T-helper 1 cell (primary cell): ENCODE data around the gene ZNF142.

Experiments used
- DNase-seq, 5 donors: peaks; one replicate each; pipeline ENCODE4 v3.0.0-alpha.2; 2012 to 2020

Gene ZNF142

DNA sequence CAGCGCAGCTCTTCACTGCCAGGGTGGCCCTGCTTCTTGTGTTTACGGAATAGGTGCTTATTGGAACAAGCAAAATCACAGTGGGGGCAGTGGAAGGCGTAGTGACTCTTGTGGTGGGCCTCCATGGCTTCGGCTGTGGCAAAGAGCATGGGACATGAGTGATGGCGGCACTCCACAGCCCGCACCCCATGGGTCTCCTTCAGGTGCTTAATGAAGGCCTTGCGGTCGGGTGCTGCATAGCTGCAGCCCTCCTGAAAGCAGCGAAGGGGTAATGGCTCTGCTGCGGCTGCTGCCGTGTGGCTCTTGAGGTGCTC is 10.7 kb downstream of the ZNF142 start:
- DNase-seq = no peak

DNA sequence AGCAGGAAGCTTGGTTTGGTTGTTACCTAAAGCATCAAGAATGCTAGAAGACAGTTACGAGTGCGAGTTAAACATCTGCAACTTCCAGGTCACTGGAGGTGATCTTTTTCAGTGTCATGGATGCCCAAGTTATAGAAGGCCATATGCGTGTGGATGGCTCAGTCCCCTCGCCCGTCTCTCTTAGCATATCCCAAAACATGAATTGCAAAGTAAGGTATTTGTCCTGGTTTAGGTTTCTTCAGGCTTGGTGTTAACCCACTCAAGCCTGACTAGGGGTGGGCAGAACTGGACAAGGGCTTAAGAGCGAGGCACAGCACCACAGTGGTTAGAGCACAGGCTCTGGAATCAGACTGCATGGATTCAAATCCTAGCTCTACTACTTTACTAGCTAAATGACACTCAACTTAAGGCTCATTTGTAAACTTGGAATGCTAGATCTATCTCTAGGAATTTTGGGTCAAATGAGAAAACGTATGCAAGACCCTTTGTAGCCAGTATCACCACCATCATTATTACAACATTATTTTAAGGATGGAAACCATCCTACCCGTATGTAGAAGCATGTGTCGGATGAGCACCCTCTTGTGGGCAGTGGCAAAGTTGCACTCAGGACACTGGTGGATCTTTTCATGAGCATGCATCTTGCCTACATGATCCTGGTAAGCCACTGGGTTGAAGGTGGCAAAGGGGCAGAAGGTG is 11.2 kb downstream of the ZNF142 start:
- peak in 3 of 5 donors; percentile 24 to 53 (median 30) for DNase-seq

DNA sequence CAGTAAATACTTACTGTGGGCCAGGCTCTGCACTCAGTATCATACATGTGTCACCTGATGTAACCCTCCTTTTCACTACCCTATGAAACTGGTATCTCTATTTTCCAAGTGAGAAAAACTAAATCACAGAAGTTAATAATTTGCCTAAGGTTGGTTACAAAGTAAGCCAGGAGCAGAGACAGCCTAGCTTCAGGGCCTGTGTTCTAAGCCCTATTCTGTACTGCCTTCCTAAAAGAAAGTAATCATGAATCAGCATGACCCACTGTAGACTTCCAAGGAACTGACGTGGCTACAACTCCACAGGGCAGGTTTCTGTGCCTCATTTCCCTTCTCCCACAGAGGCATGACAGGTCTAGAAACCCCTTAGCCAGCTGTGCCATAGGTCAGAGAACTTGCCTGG is 14.3 kb downstream of the ZNF142 start:
- DNase-seq = no peak

DNA sequence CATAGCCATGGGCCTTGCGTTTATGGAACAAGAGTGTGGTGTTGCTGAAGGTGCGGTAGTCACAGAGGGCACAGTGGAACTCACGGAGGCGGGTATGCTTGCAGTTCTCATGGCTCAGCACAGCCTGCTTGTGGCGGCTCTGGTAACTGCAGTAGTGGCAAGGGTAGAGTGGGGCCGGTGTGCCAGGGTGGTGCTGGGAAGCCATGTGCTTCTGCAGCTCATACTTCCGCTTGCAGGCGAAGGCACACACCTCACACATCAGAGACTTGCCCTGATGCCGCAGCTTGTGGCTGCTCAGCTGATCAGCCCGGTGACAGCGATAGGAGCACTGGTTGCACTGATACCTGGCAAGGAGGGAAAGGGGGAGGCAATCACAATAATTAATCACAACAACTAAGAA is 14.7 kb downstream of the ZNF142 start:
- no peak for DNase-seq

DNA sequence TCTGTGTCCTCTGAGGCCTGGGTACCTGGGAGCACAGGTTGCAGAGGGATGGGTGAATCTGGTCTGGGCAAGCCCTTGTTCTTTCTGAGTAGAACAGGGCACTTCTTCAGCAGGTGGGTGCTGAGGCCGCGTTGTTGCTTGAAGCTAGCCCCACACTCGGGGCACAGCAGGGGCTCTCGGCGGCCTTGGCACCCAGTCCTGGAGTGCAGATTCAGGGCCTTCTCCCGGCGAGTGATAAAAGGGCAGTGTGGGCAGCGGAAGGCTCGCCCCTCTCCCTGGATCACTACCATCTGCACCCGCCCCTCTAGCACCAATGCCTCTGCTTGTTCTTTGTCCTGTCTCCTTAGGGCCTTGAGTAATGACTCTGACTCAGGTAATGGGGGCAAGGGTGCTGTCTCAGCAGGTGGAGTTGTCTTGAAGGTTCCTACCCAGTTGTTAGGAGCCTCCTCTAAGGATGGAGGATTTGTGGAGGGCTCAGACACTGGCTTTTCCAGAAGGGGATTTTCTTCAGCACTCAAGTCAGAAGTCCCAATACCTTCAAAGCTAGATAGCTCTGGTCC is 15.6 kb downstream of the ZNF142 start:
- no peak for DNase-seq

DNA sequence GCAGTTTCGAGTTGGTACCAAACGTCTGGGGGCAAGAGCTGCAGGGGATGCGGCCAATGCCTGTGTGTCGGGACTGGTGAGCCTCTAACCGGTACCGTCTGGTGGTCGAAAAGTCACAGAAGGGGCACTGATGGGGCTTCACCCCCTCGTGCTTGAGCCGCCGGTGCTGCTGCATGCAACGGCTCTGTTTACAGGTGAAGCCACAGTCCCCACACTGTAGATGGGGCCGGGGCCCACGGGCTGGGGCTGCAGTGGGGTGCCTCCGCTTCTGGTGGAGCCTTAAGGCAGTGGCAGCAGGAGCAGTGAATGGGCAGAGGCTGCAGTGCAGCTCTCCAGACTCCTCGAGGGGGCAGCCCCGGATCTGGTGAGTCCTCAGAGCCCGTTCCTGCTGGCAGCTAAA is 16.6 kb downstream of the ZNF142 start:
- DNase-seq = no peak

DNA sequence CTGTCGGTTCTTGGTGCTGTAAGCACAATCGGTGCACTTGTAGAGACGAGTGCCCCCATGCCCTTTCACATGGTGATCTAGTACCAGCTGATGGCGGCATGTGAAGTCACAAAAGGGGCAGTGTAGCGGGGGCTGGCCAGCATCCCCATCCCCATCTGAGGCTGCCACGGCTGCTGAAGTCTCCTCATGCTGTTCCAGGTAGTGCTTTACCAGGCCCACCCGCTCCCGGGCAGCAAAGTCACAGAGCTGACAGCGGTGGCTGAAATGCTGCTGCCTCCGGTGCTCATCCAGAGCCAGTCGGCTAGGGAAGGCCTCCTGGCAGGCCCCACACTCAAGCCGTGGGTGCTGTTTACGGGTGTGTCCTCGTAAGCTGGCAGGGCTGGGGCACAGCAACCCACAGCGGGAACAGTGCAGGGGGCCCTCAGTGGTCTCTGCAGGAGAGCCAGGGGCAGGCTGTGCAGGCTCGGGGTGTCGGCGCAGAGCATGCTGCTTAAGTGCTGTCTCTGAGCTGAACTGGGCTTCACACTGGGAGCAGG is 17.2 kb downstream of the ZNF142 start:
- no peak for DNase-seq

DNA sequence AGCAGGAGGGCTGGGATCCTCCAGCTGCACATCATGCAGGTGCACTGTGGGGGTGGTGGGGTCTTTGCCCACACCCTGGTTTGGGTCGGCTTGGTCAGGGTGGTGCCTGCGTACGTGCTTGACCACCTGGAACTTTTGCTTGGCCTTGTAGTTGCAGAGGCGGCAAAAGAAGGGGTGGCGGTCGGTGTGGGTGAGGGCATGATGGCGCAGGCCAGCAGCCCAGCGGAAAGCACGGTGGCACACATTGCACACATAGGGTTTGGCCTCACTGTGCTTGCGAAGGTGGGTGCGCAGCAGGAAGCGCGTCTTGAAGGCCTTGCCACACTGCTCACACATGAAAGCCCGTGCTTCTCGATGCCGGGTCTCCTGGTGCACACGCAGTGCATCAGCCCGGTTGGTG is 21.1 kb downstream of the ZNF142 start:
- DNase-seq = no peak

DNA sequence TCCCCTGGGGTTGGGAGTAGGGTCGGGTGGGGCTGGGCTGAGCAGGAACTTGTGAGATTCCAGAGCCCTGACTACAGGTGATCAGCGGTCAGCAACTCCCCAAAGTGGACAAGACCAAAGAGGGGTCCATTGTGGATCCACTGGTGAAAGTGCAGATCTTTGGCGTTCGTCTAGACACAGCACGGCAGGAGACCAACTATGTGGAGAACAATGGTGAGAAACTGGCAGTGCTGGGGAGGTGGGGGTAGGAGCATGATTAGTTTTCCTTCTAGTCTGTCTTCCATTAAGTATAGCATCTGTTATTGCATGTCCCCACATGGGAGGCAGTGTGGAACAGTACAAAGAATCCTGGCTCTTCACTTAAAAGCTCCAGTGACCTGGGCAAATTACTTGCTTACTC is 23.7 kb downstream of the ZNF142 start:
- no peak for DNase-seq

DNA sequence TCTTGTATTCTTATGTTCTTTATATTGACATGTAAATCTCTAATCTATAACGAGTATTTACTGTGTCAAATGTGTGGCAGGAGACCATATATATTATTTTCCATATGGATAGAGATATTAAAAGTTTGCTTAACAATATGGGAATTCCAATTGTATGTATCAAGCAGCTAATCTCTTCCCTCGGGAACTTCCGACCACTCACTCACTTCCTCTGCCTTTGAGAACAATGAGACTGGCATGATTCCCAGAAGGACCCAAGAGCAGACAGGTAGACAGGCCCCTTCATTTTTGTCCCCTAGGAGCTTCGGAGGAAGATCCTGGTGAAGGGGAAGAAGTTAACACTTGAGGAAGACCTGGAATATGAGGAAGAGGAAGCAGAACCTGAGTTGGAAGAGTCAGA is 27.6 kb downstream of the ZNF142 start:
- no peak for DNase-seq

DNA sequence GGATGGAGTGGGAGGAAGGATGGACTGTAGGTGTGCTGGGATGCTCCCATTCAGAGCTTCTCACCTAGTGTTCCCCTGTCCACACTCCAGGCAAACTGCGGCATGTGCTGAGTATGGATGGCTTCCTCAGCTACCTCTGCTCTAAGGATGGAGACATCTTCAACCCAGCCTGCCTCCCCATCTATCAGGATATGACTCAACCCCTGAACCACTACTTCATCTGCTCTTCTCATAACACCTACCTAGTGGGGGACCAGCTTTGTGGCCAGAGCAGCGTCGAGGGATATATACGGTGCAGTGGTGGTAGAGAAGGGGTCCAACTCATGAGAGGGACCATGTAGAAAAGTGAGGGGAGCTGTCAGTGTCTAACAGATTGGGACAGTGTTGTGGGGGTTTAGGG is 31.5 kb downstream of the ZNF142 start:
- no peak for DNase-seq

DNA sequence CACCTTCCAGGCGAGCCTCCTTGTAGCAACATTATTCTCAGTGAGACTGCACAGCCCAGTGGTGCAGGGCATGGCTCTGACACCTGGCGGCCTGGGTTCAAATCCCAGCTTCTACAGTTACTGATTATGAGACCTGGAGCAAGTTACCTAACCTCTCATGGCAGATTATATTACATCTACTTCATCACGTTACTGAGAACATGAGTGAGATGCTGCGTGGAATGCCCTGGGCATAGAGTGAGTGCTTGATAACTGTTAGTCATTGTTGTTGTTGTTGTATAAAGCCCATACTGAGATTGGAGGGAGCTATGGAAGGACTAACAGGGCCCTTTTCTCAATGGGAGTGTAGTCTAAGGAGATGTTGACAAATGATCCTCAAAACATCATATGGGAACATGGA is 33.1 kb downstream of the ZNF142 start:
- DNase-seq = no peak

DNA sequence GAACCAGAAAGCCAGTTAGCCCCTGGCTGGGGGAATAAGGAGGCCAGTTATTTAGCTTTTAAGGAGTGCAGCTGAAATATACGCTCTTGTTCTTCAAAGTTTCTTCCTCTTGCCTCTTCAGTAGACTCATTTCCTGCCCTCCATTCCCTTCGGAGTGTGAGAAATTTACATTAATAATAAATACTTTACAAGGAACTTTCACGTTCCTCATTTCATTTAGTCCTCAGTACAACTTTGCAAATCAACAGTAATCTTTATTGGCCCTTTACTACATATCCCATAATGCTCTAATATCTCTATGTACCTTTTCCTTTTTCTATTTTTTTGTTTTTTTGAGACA is 36.1 kb downstream of the ZNF142 start:
- no peak for DNase-seq

DNA sequence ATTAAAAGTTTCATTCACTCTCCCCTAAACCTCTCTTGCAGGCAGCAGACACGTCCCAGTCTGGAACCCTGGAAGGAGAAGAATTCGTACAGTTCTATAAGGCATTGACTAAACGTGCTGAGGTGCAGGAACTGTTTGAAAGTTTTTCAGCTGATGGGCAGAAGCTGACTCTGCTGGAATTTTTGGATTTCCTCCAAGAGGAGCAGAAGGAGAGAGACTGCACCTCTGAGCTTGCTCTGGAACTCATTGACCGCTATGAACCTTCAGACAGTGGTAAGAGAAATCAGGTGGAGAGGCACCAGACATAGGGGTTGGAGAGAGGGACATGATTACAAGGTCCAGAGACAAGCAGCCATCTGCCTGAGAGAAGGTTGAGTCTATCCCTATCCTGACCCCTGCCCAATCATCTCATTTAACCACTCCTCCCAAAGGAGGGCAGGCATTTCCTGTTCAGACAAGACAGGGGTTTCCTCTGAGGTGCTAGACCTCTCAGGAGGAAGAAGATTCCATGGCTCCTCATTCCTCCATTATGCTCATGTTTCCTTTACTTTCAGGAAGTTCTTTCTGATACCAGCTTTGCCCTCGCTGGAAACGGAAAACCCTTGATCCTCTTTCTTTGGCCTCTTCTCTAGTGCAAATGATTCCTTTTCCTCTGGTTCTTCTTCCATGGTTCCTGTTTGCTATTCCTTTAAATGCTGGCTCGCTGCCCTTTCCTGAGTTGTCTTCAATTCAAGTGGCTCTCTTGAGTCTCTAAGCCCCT is 36.6 kb downstream of the ZNF142 start:
- no peak for DNase-seq

DNA sequence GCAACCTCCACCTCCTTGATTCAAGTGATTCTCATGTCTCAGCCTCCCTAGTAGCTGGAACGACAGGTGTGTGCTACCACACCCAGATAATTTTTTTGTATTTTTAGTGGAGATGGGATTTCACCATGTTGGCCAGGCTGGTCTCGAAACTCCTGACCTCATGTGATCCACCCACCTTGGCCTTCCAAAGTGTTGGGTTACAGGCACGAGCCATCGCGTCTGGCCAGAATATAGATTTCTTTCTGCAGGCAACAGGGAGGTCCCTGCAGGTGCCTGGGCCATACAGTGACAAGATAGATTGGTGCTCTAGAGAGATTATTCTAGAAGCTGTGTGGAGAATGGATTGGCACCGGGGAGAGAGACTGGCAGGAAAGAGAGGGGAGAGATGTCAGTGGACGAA is 38.4 kb downstream of the ZNF142 start:
- DNase-seq = no peak

DNA sequence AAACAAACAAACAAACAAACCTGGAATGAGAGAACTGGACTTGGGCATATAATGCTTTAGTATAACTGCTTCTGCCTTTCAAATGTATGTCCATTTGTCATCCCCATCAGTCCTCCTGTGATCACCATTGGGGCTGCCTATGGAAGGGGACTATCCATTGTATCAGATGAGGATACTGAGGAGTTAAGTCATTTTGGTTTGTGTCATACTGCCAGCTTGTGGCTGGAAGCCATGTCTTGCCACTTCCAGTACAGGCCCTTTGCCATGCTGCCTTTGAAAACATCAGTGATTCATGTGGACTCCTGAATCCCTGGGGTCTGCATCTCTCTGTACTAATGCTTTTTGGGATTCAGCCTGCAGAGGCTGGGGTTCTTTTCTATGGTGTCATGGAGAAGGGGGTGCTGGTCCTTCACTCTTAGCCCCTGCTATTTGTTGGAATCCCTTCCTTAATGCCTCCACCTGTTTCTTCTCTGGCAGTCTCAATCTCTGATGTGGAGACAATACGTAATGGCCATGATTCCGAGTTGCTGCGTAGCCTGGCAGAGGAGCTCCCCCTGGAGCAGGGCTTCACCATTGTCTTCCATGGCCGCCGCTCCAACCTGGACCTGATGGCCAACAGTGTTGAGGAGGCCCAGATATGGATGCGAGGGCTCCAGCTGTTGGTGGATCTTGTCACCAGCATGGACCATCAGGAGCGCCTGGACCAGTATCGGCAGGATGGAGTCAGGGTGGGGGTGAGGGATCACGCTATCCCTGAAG is 41.1 kb downstream of the ZNF142 start:
- no peak for DNase-seq

DNA sequence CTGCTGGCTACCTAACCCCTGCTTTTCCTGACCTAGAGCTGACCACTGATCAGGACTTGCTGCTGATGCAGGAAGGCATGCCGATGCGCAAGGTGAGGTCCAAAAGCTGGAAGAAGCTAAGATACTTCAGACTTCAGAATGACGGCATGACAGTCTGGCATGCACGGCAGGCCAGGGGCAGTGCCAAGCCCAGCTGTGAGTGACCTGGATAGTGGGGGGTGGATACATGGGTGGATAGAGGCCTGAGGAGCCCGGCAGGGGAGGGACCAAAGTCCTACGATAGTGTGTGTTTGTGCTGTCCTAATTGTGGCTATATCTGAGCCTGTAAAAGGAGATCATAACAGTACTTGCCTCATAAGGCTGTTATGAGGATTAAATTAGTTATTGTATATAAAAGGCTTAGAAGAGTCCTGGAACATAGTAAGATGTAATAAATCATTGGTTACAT is 43.5 kb downstream of the ZNF142 start:
- no peak for DNase-seq

DNA sequence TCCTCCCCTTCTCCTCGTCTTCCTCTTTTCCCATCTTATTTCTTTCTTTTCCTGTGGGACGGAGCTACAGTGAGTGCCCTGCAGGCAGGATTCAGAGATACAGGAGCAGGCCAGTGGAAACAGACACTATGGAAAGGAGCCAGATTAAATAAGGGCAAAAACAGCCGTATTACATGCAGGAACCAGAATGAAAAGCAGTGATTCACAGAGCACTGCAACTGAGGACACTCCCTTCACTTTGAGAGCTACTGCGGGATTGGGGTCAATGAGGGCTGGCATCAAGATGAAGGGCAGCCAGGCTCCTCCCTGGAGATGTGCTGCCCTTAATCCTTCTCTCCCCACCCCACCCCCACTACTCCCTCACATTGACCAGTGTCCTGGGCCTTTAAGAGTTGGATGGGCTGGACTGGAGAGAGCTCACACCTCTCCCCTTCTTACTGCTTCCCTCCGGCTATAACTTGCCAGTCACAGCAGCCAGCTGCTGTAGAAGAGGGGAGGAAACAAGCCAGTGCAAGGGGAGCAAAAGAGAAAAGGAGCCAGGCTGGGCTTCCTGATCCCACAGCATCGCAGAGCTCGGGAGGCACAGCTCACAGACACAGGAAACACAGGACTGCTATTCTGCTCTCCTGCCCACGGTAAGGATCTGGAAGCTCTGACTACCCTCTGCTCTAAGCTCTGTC is 51.8 kb downstream of the ZNF142 start, which contains the start of gene PLCD4:
PLCD4 (plus strand) TSS at position 464 of the 680 bp plus-strand sequence. CDS start 7,841 bp downstream, outside the sequence.
- DNase-seq = no peak

DNA sequence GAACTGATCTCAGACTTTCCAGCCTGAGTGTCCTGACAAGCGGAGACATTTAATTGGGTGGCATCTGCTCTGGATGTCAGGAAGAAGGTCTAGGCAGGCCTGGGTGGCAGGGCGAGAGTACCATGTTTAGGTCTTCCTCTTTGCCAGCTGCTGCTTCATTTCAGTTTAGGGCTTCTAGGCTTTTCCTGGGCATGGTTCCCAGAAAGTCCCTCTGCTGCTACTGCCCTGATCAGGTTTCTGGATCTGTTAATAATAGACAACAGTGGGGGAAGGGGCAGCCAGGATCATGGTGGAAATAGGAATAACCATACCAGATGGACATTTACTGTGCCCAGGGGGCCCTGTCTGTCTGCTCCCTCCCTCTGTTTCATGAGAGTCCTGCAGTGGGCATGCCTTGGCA is 54.0 kb downstream of the ZNF142 start:
- no peak for DNase-seq
